GM12878 (cell line): ENCODE data around the gene FANK1. TPM values are rescaled to one million over a fixed set of nuclear protein-coding genes. Genes with fewer than 3 reads are reported as not detected.

Experiments used
- BACH1 ChIP-seq: fragments of 450-650 bp; IDR thresholded peaks from 2 replicates; pipeline ENCODE4 v1.6.1; 2017; ENCODE audit warnings: mild to moderate bottlenecking, borderline replicate concordance
- BCL3 ChIP-seq: IDR thresholded peaks from 2 replicates; pipeline ENCODE4 v1.6.1; 2011; ENCODE audit warnings: borderline replicate concordance, low read depth, mild to moderate bottlenecking, moderate library complexity, low read length; ENCODE audit not compliant: insufficient read depth, poor library complexity, severe bottlenecking
- BHLHE40 ChIP-seq, 2 experiments: fragments of 450-650 bp in 1 of 2; IDR thresholded peaks; 2 replicates each; pipeline ENCODE4 v1.6.1; 2011 to 2017; ENCODE audit warnings: low read depth in 2 of 2, borderline replicate concordance in 1 of 2, improper control_type of control experiment in 1 of 2, low read length in 1 of 2, mild to moderate bottlenecking in 1 of 2
- CBX5 ChIP-seq: sonication (generic); IDR thresholded peaks from 2 replicates; pipeline ENCODE4 v1.6.1; 2016; ENCODE audit warnings: low read depth, moderate library complexity, mild to moderate bottlenecking, inconsistent platforms
- CEBPZ ChIP-seq: fragments of 150-350 bp; IDR thresholded peaks from 2 replicates; pipeline ENCODE4 v1.6.1; 2016; ENCODE audit warnings: low read depth, low read length
- CHD1 ChIP-seq: IDR thresholded peaks from 2 replicates; pipeline ENCODE4 v1.6.1; 2012; ENCODE audit warnings: low read depth, low read length, improper control_type of control experiment
- E2F8 ChIP-seq: fragments of 450-650 bp; IDR thresholded peaks from 2 replicates; pipeline ENCODE4 v1.6.1; 2018; ENCODE audit warnings: mild to moderate bottlenecking, low read depth, moderate library complexity; ENCODE audit not compliant: partially characterized antibody
- IRF5 ChIP-seq: fragments of 450-650 bp; IDR thresholded peaks from 2 replicates; pipeline ENCODE4 v1.6.1; 2017; ENCODE audit warnings: borderline replicate concordance
- NFIC ChIP-seq: IDR thresholded peaks from 2 replicates; pipeline ENCODE4 v1.6.1; 2012; ENCODE audit warnings: low read depth, mild to moderate bottlenecking, inconsistent platforms, low read length, moderate library complexity
- PAX8 ChIP-seq: fragments of 450-650 bp; IDR thresholded peaks from 2 replicates; pipeline ENCODE4 v1.6.1; 2017; ENCODE audit warnings: mild to moderate bottlenecking, moderate library complexity
- PKNOX1 ChIP-seq: fragments of 450-650 bp; IDR thresholded peaks from 2 replicates; pipeline ENCODE4 v1.6.1; 2016; ENCODE audit warnings: mild to moderate bottlenecking
- RAD21 ChIP-seq: IDR thresholded peaks from 2 replicates; pipeline ENCODE4 v1.6.1; 2011; ENCODE audit warnings: mild to moderate bottlenecking, low read depth, low read length, moderate library complexity; ENCODE audit not compliant: insufficient read depth
- REST ChIP-seq: IDR thresholded peaks from 2 replicates; pipeline ENCODE4 v1.6.1; 2012; ENCODE audit warnings: mild to moderate bottlenecking, low read depth, low read length
- SIN3A ChIP-seq: IDR thresholded peaks from 2 replicates; pipeline ENCODE4 v1.6.1; 2012; ENCODE audit warnings: low read depth, low read length, improper control_type of control experiment
- TCF3 ChIP-seq: IDR thresholded peaks from 2 replicates; pipeline ENCODE4 v1.6.1; 2012; ENCODE audit warnings: low read depth, mild to moderate bottlenecking, low read length, borderline replicate concordance; ENCODE audit not compliant: insufficient read depth
- YY1 ChIP-seq: IDR thresholded peaks from 2 replicates; pipeline ENCODE4 v1.6.1; 2011; ENCODE audit warnings: low read depth, mild to moderate bottlenecking, low read length
- polyA plus RNA-seq, 11 experiments: library from polyadenylated mRNA; depleted of rRNA in 4 of 11; unstranded in 6 of 11; stranded (reverse) in 5 of 11; fragments of >200 nt; fragmentation: Nextera tagmentation in 4 of 11; fragmentation: Illumina TruSeq in 1 of 11; extraction: Ambion mirVana in 4 of 11; extraction: Trizol in 1 of 11; gene quantifications; 1 replicate in 1 of 11; 2 replicates in 10 of 11; pipeline versions ENCODE4 v1.2.1 to v1.2.3, GENCODE V29; 2011 to 2016; ENCODE audit warnings: inconsistent platforms in 2 of 11, missing spikeins in 2 of 11, low read depth in 1 of 11
- total RNA-seq, 4 experiments: library from RNA; depleted of rRNA in 3 of 4; stranded (reverse); fragments of >200 nt in 3 of 4; fragmentation: Illumina TruSeq in 1 of 4; extraction: Trizol in 1 of 4; gene quantifications; 2 replicates each; pipeline versions ENCODE4 v1.2.1 to v1.2.3, GENCODE V29; 2013 to 2021

FANK1 gene
- total and polyA plus RNA-seq, 10 of the 15 experiments (the other 5 are each of a cell fraction or from before 2014, with no cell fraction given), result 0.07 to 0.16 (median 0.13) TPM; not detected in 6

GRCh38 chr10:126041804-126042231, 145.5 kb downstream of the FANK1 start (continued):
- TF ChIP-seq BCL3, result peak; percentile 87
- TF ChIP-seq PKNOX1, result peak; percentile 96
- TF ChIP-seq BACH1, result no peak
- no peak for TF ChIP-seq NFIC
- TF ChIP-seq RAD21, result no peak
- TF ChIP-seq SIN3A, result peak; percentile 85
- TF ChIP-seq YY1, result no peak
- TF ChIP-seq CEBPZ, result no peak
- no peak for TF ChIP-seq E2F8
- no peak for TF ChIP-seq TCF3
- no peak for TF ChIP-seq CBX5
- no peak for TF ChIP-seq REST
- no peak for TF ChIP-seq CHD1
- no peak for TF ChIP-seq IRF5
- TF ChIP-seq PAX8, result no peak
- TF ChIP-seq BHLHE40 (IDR thresholded peaks at IDR 0.05; ENCODE audit: borderline replicate concordance in 1 of 2, low read depth in 2 of 2, low read length in 1 of 2), result peak; percentile 98
